H1 (cell line): ENCODE data around the gene SPARCL1. TPM values are rescaled to one million over a fixed set of nuclear protein-coding genes. Genes with fewer than 3 reads are reported as not detected.

ENCODE experiments used
- CTCF ChIA-PET: fragments of 300-600 bp; sonication (Branson Sonifier 250); formaldehyde crosslinking; loops from one replicate; lab custom pipeline; 2021; ENCODE audit not compliant: partially characterized antibody; lab: Charles Lee
- POLR2A ChIA-PET: fragments of 300-600 bp; sonication (Branson Sonifier 250); formaldehyde crosslinking; loops from one replicate; lab custom pipeline; 2021; ENCODE audit warnings: inconsistent platforms; ENCODE audit not compliant: partially characterized antibody; lab: Charles Lee
- DNase-seq, 2 experiments: peaks; one replicate each; pipeline versions ENCODE4 v3.0.0 to v3.0.0-alpha.2; 2010 to 2022; ENCODE audit warnings: low spot score in 2 of 2, low read depth in 1 of 2, mixed read lengths in 1 of 2
- FAIRE-seq: peaks from 2 replicates; lab custom pipeline; 2011; peaks lifted over from hg19 to GRCh38; lab: Jason Lieb, UNC
- H2AFZ ChIP-seq: 2 replicates; pipeline ENCODE4 v1.8.1; 2012; ENCODE audit warnings: low read length, inconsistent platforms
- H2AK5ac ChIP-seq: 2 replicates; pipeline ENCODE4 v1.6.1; 2013; ENCODE audit warnings: low read depth, low read length
- H2BK120ac ChIP-seq: replicated peaks from 2 replicates; pipeline ENCODE3; 2013; ENCODE audit warnings: low read depth, low read length, inconsistent platforms
- H2BK12ac ChIP-seq: 2 replicates; pipeline ENCODE4 v1.6.1; 2013; ENCODE audit warnings: low read depth, low read length
- H2BK15ac ChIP-seq: 2 replicates; pipeline ENCODE4 v1.6.1; 2013; ENCODE audit warnings: low read length
- H2BK20ac ChIP-seq: 2 replicates; pipeline ENCODE4 v1.6.1; 2013; ENCODE audit warnings: low read length
- H2BK5ac ChIP-seq: 2 replicates; pipeline ENCODE4 v1.6.1; 2013; ENCODE audit warnings: low read depth, low read length
- H3K14ac ChIP-seq: 2 replicates; pipeline ENCODE4 v1.6.1; 2013; ENCODE audit warnings: inconsistent platforms; ENCODE audit not compliant: insufficient read length
- H3K18ac ChIP-seq: 2 replicates; pipeline ENCODE4 v1.6.1; 2013; ENCODE audit warnings: low read length; ENCODE audit errors: extremely low read depth
- H3K23ac ChIP-seq: 2 replicates; pipeline ENCODE4 v1.6.1; 2013; ENCODE audit warnings: inconsistent platforms; ENCODE audit not compliant: insufficient read length
- H3K23me2 ChIP-seq: 2 replicates; pipeline ENCODE4 v1.6.1; 2013; ENCODE audit warnings: low read depth, low read length
- H3K27ac ChIP-seq: 2 replicates; pipeline ENCODE4 v1.6.1; 2011; ENCODE audit warnings: low read depth, low read length, inconsistent platforms
- H3K27me3 ChIP-seq, 4 experiments: replicated peaks in 1 of 4; 1 replicate in 1 of 4; 2 replicates in 3 of 4; pipeline versions ENCODE4 v1.6.1 to v1.8.1; 2011 to 2013; ENCODE audit warnings: low read length in 3 of 4, mild to moderate bottlenecking in 3 of 4, inconsistent platforms in 2 of 4, mixed read lengths in 2 of 4, moderate library complexity in 1 of 4; ENCODE audit not compliant: control insufficient read depth in 3 of 4, insufficient read depth in 3 of 4; ENCODE audit errors: extremely low read depth in 1 of 4
- H3K36me3 ChIP-seq, 4 experiments: 2 replicates each; pipeline versions ENCODE4 v1.6.1 to v1.8.1; 2011 to 2013; ENCODE audit warnings: mild to moderate bottlenecking in 4 of 4, low read length in 3 of 4, moderate library complexity in 2 of 4, control low read depth in 1 of 4, inconsistent platforms in 1 of 4; ENCODE audit not compliant: insufficient read depth in 4 of 4, control insufficient read depth in 2 of 4
- H3K4ac ChIP-seq: replicated peaks from 2 replicates; pipeline ENCODE3; 2013; ENCODE audit warnings: low read length, low read depth, mixed read lengths, inconsistent platforms; ENCODE audit not compliant: insufficient read length
- H3K4me1 ChIP-seq, 4 experiments: replicated peaks in 1 of 4; 1 replicate in 1 of 4; 2 replicates in 3 of 4; pipeline versions ENCODE4 v1.6.1 to v1.8.1; 2011 to 2013; ENCODE audit warnings: low read length in 3 of 4, inconsistent platforms in 2 of 4, mixed read lengths in 1 of 4; ENCODE audit not compliant: insufficient read depth in 4 of 4, control insufficient read depth in 3 of 4
- H3K4me2 ChIP-seq, 2 experiments: 2 replicates each; pipeline versions ENCODE4 v1.6.1 to v1.8.1; 2011 to 2013; ENCODE audit warnings: low read depth in 2 of 2, low read length in 2 of 2, control low read depth in 1 of 2, inconsistent platforms in 1 of 2, mild to moderate bottlenecking in 1 of 2; ENCODE audit not compliant: insufficient read depth in 1 of 2
- H3K4me3 ChIP-seq, 4 experiments: fragments of 200-600, 300-600 bp in 1 of 4; sonication (generic), shearing (Covaris generic), sonication (Bioruptor Twin) in 1 of 4; 2 replicates each; pipeline versions ENCODE4 v1.5.1 to v1.8.1; 2011 to 2016; ENCODE audit warnings: low read length in 4 of 4, low read depth in 3 of 4, control low read depth in 2 of 4, inconsistent platforms in 2 of 4, mild to moderate bottlenecking in 2 of 4, mixed read lengths in 1 of 4, moderate library complexity in 1 of 4; ENCODE audit not compliant: insufficient read depth in 2 of 4; ENCODE audit errors: extremely low read depth in 1 of 4
- H3K56ac ChIP-seq: replicated peaks from 2 replicates; pipeline ENCODE3; 2013; ENCODE audit warnings: low read depth, mild to moderate bottlenecking, mixed read lengths, low read length, inconsistent platforms; ENCODE audit not compliant: insufficient read length
- H3K79me1 ChIP-seq: 2 replicates; pipeline ENCODE4 v1.6.1; 2013; ENCODE audit warnings: low read depth, low read length, control low read depth
- H3K79me2 ChIP-seq, 2 experiments: 2 replicates each; pipeline versions ENCODE4 v1.6.1 to v1.8.1; 2012 to 2013; ENCODE audit warnings: low read length in 2 of 2, mild to moderate bottlenecking in 2 of 2, inconsistent platforms in 1 of 2; ENCODE audit not compliant: insufficient read depth in 2 of 2, control insufficient read depth in 1 of 2
- H3K9ac ChIP-seq, 4 experiments: replicated peaks in 1 of 4; 1 replicate in 1 of 4; 2 replicates in 3 of 4; pipeline versions ENCODE4 v1.6.1 to v1.8.1; 2011 to 2013; ENCODE audit warnings: low read depth in 3 of 4, low read length in 3 of 4, control low read depth in 2 of 4, mild to moderate bottlenecking in 2 of 4, moderate library complexity in 2 of 4, inconsistent platforms in 1 of 4; ENCODE audit errors: extremely low read depth in 1 of 4
- H3K9me3 ChIP-seq, 2 experiments: 2 replicates each; pipeline versions ENCODE4 v1.6.1 to v1.8.1; 2012 to 2013; ENCODE audit warnings: mild to moderate bottlenecking in 2 of 2, moderate library complexity in 2 of 2, control low read depth in 1 of 2, inconsistent platforms in 1 of 2, low read depth in 1 of 2, low read length in 1 of 2, mixed read lengths in 1 of 2; ENCODE audit not compliant: insufficient read depth in 2 of 2
- H4K20me1 ChIP-seq, 2 experiments: replicated peaks in 1 of 2; 2 replicates each; pipeline versions ENCODE3 to v1.8.1; 2011 to 2013; ENCODE audit warnings: inconsistent platforms in 2 of 2, low read length in 2 of 2, mild to moderate bottlenecking in 1 of 2; ENCODE audit not compliant: insufficient read depth in 2 of 2, control insufficient read depth in 1 of 2
- H4K5ac ChIP-seq: 2 replicates; pipeline ENCODE4 v1.6.1; 2013; ENCODE audit warnings: low read length, low read depth, mixed read lengths, inconsistent platforms; ENCODE audit not compliant: insufficient read length
- H4K8ac ChIP-seq: 2 replicates; pipeline ENCODE4 v1.8.0; 2013; ENCODE audit warnings: mild to moderate bottlenecking, moderate library complexity, low read length, inconsistent platforms; ENCODE audit not compliant: insufficient read depth; ENCODE audit errors: extremely low read depth
- H4K91ac ChIP-seq: replicated peaks from 2 replicates; pipeline ENCODE3; 2013; ENCODE audit warnings: low read length, mixed read lengths, inconsistent platforms; ENCODE audit not compliant: insufficient read length
- CREB1 ChIP-seq: IDR thresholded peaks from 2 replicates; pipeline ENCODE4 v1.6.1; 2012; ENCODE audit warnings: inconsistent platforms
- EZH2 ChIP-seq: fragments of 200-600 bp; sonication (generic); IDR thresholded peaks from 2 replicates; pipeline ENCODE4 v1.7.1; 2012; ENCODE audit warnings: low read depth, mild to moderate bottlenecking, moderate library complexity, low read length, inconsistent platforms; ENCODE audit not compliant: severe bottlenecking
- TEAD4 ChIP-seq: IDR thresholded peaks from 2 replicates; pipeline ENCODE4 v1.6.1; 2012; ENCODE audit warnings: low read depth, low read length, inconsistent platforms, mixed read lengths
- WGBS, 2 experiments: shearing (Covaris generic) in 1 of 2; methylation state at CpG; one replicate each; pipeline versions ENCODE4 v1.1.6 to v1.1.7; 2013 to 2015; ENCODE audit warnings: low lambda C conversion rate in 2 of 2, mixed read lengths in 2 of 2, inconsistent platforms in 1 of 2, low coverage in 1 of 2, missing lambda C conversion rate in 1 of 2; ENCODE audit not compliant: insufficient replicate concordance in 2 of 2, insufficient coverage in 1 of 2, insufficient read length in 1 of 2; ENCODE audit errors: extremely low coverage in 1 of 2, missing lambda C conversion rate in 1 of 2; 5-methylcytosine and 5-hydroxymethylcytosine counted together
- polyA plus RNA-seq, 7 experiments: library from polyadenylated mRNA; depleted of rRNA in 3 of 7; stranded (reverse) in 5 of 7; unstranded in 2 of 7; fragments of >200 nt in 5 of 7; fragments of 200-250 nt in 2 of 7; gene quantifications; 1 replicate in 5 of 7; 2 replicates in 1 of 7; 4 replicates in 1 of 7; pipeline versions ENCODE4 v1.2.1 to v1.2.3, GENCODE V29; 2011 to 2013; ENCODE audit warnings: missing spikeins in 2 of 7, mixed read lengths in 2 of 7
- total RNA-seq: library from RNA; stranded (reverse); fragmentation: NEBNext Ultra II Directional; extraction: Animal tissue kit (Norgen Biotek cat#: 25700); gene quantifications from 2 replicates; pipeline ENCODE4 v1.2.1, GENCODE V29; 2021

SPARCL1 gene
- total and polyA plus RNA-seq, 2 of the 8 experiments (the other 6 are each of a cell fraction or from before 2014, with no cell fraction given) = 0.48 to 0.51 TPM

GRCh38 chr4:87545052-87545451 lies 15.9 kb upstream of the SPARCL1 start:
- Histone ChIP-seq H3K4me1 (peaks cover 0 to 2% (median under 1%) of the 10 kb centered on the region in 4 experiments; a peak in 2 of 7 replicates), H2BK12ac (no peak overlapping the region), H3K9me3 (no peaks in the 10 kb centered on the region), H4K8ac (no peak overlapping the region), H3K4me2 (no peak overlapping the region), H3K79me2 (no peaks in the 10 kb centered on the region), H2BK120ac (no peak overlapping the region), H3K27ac (no peak overlapping the region)
- no peak for TF ChIP-seq CREB1
- no peak for TF ChIP-seq EZH2
- peak; percentile 41 for TF ChIP-seq TEAD4
- TF ChIP-seq, all 59 proteins: peak for 1
- Histone ChIP-seq H4K5ac (no peak overlapping the region), H2BK20ac (no peak overlapping the region), H4K91ac (no peak overlapping the region), H3K9ac (no peak overlapping the region), H3K56ac (no peak overlapping the region), H2AFZ (no peak overlapping the region), H2BK5ac (no peak overlapping the region), H3K23me2 (no peaks in the 10 kb centered on the region), H3K27me3 (no peaks in the 10 kb centered on the region), H2BK15ac (no peak overlapping the region), H3K14ac (no peak overlapping the region), H3K4ac (no peak overlapping the region), H3K36me3 (no peaks in the 10 kb centered on the region), H2AK5ac (no peak overlapping the region), H3K4me3 (no peak overlapping the region), H3K18ac (no peak overlapping the region), H3K23ac (no peak overlapping the region), H3K79me1 (no peaks in the 10 kb centered on the region), H4K20me1 (no peaks in the 10 kb centered on the region)
- POLR2A ChIA-PET = interaction anchor here (1.2 kb wide), 1 partner anchor 12 kb away, joined by 3 read pairs; no protein-coding TSS in a partner anchor
- CTCF ChIA-PET = interaction anchor here (0.7 to 3.9 kb wide), 18 partner anchors 12 to 458 kb away, joined by 3 to 49 read pairs (median 6); partner anchors contain the start of gene SPARCL1
- FAIRE-seq (no peak), DNase-seq (no peak)
- 90% methylated on average over 3 of the region's 3 CpGs; no CpG with 5 or more reads in 1 of the 2 experiments for WGBS, 2 experiments
